HG02678 (cell line): ENCODE data around the gene CEACAM3.

Experiments used
- ATAC-seq: cut with Tn5 transposase; IDR thresholded peaks from one replicate; pipeline ENCODE4 v1.9.1; 2021; ENCODE audit warnings: mild to moderate bottlenecking, moderate library complexity; ENCODE audit not compliant: unreplicated experiment

Gene CEACAM3

GRCh38 chr19:41843371-41843770 lies 47.0 kb downstream of the CEACAM3 start:
- ATAC-seq, result no peak

- no peak for ATAC-seq
These were observed 48.2 kb downstream of the CEACAM3 start, which contains the start of gene LYPD4 for GRCh38 chr19:41844601-41845000. Gene LYPD4, minus strand, starts transcription at chr19:41844683. Its CDS starts 5,398 bp downstream, at chr19:41839285.

- no peak for ATAC-seq
These were observed 48.4 kb downstream of the CEACAM3 start, which contains the start of gene DMRTC2 for GRCh38 chr19:41845001-41845050. Gene DMRTC2, plus strand, starts transcription at chr19:41845042. Its CDS starts 2,387 bp downstream, at chr19:41847429.

GRCh38 chr19:41845051-41845590 lies 48.7 kb downstream of the CEACAM3 start:
- ATAC-seq, result no peak

- ATAC-seq, result no peak
These were observed 51.1 kb downstream of the CEACAM3 start for GRCh38 chr19:41847351-41848105.

- no peak for ATAC-seq
These were observed 52.3 kb downstream of the CEACAM3 start for GRCh38 chr19:41848666-41849065.

GRCh38 chr19:41849067-41849466 lies 52.7 kb downstream of the CEACAM3 start:
- no peak for ATAC-seq

- ATAC-seq, result no peak
These were observed 54.0 kb downstream of the CEACAM3 start for GRCh38 chr19:41850381-41850780.

- ATAC-seq, result no peak
These were observed 55.1 kb downstream of the CEACAM3 start for GRCh38 chr19:41851456-41851855.

- ATAC-seq, result no peak
These were observed 57.0 kb downstream of the CEACAM3 start for GRCh38 chr19:41853344-41853743.

- ATAC-seq, result no peak
These were observed 57.4 kb downstream of the CEACAM3 start for GRCh38 chr19:41853768-41854167.

GRCh38 chr19:41859213-41859617 lies 62.8 kb downstream of the CEACAM3 start:
- ATAC-seq, result no peak

- ATAC-seq, result peak; percentile 77
These were observed 63.4 kb downstream of the CEACAM3 start, which contains the start of gene RPS19 for GRCh38 chr19:41859618-41860418. Gene RPS19, plus strand, starts transcription at chr19:41860255. Its CDS starts 520 bp downstream, at chr19:41860775.

- no peak for ATAC-seq
These were observed 64.2 kb downstream of the CEACAM3 start for GRCh38 chr19:41860419-41861115.
